NCI-H748 (cell line): ENCODE data around the gene TRAPPC6A.

ENCODE experiments used
- DNase-seq: peaks from one replicate; lab custom pipeline; 2025; ENCODE audit not compliant: unreplicated experiment; lab: John Stamatoyannopoulos, UW

TRAPPC6A gene

GRCh38 chr19:45150180-45150579 is 27.9 kb downstream of the TRAPPC6A start:
- DNase-seq: no peak

GRCh38 chr19:45149129-45149528 is 28.9 kb downstream of the TRAPPC6A start:
- no peak for DNase-seq

- DNase-seq: no peak
Measured at GRCh38 chr19:45147835-45148676, 30.0 kb downstream of the TRAPPC6A start.

- no peak for DNase-seq
Measured at GRCh38 chr19:45146741-45147205, 31.3 kb downstream of the TRAPPC6A start.

DNA sequence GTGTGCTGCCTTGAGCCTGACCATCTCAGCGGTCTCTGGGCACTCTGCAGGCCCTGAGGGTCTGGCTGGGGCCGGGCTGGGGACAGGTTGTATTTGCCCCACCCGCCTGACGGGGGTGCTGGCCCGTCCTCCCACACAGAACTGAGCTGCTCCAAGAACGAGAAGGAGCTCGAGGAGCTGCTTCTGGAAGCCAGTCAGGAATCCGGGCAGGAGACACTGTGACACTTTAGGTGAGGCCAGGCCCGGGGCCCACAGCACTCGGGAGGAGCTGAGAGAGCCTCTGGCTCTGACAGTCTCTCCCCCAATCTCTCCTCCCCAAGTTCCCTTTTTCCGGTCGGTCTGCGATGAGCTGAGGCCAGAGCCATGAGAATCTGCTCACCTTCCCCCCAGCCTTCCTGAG is 31.8 kb downstream of the TRAPPC6A start:
- no peak for DNase-seq

GRCh38 chr19:45145270-45146189 is 32.5 kb downstream of the TRAPPC6A start:
- no peak for DNase-seq

DNA sequence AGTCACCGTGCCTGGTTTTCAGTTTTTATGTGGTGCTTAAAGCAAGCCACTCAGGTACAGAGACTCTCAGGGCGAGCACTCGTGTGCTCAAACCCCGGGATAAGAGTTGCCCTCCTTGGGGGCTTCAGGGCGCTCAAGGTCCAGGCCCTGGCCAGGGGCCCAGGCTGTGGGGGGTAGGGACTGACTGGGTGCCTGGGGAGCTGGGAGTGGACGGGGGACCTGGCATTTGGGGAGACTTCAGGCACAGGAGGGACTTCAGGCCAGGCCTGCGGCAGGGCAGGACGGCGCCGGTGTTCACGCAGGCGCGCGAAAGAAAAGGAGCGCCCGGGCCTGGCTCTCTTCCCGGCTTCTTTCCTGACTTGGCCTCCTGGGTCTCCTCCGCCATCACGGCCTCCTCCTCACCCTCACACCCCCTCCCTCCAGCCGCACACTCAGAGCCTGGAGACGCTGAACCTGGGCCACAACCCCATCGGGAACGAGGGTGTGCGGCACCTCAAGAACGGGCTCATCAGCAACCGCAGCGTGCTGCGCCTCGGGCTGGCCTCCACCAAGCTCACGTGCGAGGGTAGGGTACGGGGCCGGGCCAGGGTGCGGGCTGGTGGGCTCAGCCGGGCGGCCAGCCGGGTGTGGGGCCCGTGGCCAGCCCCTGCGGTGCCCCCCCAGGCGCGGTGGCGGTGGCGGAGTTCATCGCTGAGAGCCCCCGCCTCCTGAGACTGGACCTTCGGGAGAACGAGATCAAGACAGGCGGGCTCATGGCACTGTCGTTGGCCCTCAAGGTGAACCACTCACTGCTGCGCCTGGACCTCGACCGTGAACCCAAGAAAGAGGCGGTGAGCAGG is 33.4 kb downstream of the TRAPPC6A start:
- DNase-seq: no peak

- no peak for DNase-seq
Measured at GRCh38 chr19:45142726-45143110, 35.3 kb downstream of the TRAPPC6A start.

DNA sequence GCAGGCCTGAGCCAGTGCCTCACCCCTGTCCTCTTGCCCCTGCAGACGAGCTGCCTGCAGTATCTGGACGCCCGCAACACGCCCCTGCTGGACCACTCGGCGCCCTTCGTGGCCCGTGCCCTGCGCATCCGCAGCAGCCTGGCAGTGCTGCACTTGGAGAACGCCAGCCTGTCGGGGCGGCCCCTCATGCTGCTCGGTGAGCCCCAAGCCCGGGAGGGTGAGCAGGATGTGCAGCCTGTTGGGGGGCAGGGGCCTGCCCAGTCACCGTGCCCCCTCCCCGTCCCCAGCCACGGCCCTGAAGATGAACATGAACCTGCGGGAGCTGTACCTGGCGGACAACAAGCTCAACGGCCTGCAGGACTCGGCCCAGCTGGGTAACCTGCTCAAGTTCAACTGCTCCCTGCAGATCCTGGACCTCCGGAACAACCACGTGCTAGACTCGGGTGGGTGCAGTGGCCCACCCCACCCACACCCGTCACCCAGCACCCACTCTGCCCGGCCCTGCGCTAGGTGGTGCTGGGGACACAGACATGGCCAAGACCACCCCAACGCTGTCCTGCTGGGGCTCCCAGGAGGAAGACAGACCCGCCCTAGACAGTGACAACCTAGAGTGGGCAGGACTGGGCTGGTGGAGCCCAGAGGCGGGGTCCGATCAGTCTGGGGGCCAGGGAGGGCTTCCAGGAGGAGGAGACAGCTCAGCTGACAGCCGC is 35.9 kb downstream of the TRAPPC6A start:
- DNase-seq: no peak

GRCh38 chr19:45141203-45141900 is 36.7 kb downstream of the TRAPPC6A start:
- no peak for DNase-seq

- DNase-seq: no peak
Measured at GRCh38 chr19:45140533-45140932, 37.5 kb downstream of the TRAPPC6A start.

GRCh38 chr19:45140144-45140503 is 37.9 kb downstream of the TRAPPC6A start:
- no peak for DNase-seq

DNA sequence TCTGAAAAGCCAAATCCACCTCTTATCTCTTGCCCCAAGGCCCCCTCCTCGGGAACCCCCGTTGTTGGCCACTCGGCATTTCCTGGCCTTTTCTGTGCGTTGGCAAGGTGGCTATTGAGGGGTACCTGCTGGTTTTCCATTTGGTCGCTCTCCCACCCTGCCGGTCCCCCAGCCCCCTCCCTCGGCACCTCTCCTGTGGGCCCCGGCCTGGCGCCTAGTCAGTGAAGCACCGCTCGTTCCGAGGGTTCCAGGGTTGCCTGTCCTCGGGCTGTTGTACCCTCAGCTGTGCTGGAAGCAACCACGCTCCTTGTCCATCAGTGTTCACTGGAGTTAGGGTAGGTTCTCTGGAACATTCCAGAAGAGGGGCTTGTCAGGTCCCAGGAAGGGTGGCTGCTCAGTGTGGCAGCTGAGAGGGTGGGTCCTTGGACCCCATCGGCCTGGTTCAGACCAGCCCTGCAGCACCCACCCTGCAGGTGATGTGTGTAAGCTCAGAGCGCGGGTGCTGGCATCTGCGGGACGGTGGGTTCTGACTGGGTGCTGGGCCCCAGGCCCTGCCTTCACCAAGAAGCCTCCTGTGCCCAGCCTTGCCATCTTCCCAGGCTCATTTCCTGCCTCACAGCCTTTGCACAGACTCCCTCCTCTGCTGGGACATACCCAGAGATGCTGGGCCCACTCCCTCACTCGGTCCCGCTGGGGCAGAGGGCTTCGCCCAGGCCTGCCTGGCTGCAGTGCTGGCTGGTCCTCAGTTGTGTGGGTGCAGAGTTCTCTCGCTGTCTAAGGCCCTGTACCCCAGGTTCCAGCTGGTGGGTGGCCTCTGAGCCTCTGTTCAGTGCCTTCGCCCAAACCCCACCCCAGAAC is 38.5 kb downstream of the TRAPPC6A start:
- DNase-seq: no peak

- DNase-seq: no peak
Measured at GRCh38 chr19:45138303-45138751, 39.7 kb downstream of the TRAPPC6A start.

DNA sequence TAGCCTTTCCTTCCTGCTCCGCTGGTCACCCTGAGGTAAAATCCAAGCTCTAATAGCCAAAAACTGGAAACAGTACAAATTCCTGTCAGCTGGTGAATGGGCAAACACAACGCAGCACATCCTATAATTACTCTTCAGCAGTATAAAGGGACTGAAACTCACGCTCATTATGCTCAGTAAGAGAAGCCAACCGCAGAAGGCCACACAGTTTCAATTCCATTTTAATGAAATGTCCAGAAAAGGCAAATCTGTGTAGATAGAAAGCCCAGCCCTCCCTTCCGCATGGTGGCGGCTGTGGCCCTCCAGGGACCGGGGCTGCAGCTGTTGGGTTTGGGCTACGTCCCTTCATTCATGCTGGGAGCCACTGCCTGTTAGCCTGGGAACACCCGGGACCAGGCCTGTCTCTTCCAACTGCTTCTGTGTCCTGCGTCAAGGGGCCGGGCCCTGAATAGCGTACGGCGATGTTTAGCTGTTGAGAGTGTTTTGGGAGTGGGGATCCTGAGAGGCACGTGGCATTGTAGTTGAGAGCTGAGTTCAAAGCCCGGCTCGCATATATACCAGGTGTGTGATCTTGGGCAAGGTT is 40.8 kb downstream of the TRAPPC6A start:
- no peak for DNase-seq

DNA sequence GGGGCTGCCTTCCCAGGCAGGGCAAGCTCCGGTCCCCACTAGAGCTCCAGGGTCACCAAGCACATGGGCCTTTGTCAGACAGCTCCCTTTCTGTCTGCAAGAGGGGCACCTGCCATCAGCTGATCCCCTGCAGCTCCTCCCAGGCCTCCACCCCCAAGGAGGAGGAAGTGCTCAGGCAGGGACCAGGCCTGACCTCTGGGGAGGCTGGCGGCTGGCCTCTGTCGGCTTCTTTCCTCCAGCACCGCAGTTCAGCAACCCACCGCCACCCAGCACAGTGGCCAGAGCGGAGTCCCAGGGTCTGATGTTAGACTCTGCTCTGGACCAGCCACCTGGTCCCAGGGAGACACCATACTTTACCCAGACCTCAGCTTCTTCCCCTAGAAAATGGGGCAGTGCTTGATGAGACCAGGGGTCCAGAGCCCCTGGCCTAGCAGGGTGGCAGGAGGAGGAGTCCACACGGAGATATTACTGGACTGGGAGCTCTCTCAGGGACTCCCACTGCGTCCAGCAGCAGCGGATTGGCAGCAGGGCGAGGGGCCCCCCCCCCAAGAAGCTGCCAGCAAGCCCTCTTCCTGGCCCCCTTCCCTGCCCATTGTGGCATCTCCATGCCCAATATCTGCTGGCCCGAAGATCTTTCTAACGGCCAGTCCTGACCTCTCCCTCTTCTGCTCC is 41.4 kb downstream of the TRAPPC6A start:
- no peak for DNase-seq

DNA sequence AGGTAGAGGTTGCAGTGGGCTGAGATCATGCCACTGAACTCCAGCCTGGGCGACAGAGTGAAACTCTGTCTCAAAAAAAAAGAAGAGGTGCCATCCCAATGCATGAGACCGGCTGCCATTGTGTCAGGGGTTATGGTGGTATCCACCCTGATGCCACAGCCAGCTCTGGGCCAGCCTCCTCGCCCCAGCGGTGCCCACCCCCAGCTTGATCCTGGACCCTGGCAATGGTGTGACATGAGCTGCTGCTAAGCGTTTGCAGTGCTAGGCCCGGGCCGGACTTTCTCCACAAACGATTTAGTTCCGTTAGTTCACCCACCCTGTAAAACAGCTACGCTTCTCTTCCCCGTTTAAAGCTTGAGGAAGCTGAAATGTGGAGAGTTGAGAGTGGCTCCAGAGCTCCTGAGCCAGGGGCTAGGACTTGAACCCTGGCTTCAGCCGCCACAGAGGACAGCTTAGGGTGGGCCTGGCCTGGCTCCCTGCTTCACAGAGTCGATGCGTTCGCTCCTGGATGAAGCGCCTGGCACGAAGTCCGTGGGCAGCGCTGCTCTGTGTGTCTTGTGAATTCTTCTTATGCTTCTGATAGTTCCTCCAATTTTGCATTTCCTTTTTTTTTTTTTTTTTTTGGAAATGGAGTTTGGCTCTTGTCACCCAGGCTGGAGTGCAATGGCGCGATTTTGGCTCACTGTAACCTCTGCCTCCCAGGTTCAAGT is 42.7 kb downstream of the TRAPPC6A start:
- DNase-seq: no peak
